Measurements from ENCODE around the gene GBX2. TPM values are rescaled to one million over a fixed set of nuclear protein-coding genes. Genes with fewer than 3 reads are reported as not detected.

Gene GBX2
- total and polyA plus RNA-seq, 2 of the 13 experiments (the other 11 are each of a cell fraction or from before 2014, with no cell fraction given) = not detected

GRCh38 chr2:236167297-236168109 lies 683 bp downstream of the GBX2 start (continued):
- 0 out of 2 replicates have a peak, but pooled peaks have one; percentile 29 for TF ChIP-seq ZFX (CRISPR knock-in tag; IDR thresholded peaks at IDR 0.05; ENCODE audit: low read depth)
- TF ChIP-seq REXO4 (CRISPR knock-in tag; IDR thresholded peaks at IDR 0.05; ENCODE audit: borderline replicate concordance) = no peak
- TF ChIP-seq, protein P1, sequence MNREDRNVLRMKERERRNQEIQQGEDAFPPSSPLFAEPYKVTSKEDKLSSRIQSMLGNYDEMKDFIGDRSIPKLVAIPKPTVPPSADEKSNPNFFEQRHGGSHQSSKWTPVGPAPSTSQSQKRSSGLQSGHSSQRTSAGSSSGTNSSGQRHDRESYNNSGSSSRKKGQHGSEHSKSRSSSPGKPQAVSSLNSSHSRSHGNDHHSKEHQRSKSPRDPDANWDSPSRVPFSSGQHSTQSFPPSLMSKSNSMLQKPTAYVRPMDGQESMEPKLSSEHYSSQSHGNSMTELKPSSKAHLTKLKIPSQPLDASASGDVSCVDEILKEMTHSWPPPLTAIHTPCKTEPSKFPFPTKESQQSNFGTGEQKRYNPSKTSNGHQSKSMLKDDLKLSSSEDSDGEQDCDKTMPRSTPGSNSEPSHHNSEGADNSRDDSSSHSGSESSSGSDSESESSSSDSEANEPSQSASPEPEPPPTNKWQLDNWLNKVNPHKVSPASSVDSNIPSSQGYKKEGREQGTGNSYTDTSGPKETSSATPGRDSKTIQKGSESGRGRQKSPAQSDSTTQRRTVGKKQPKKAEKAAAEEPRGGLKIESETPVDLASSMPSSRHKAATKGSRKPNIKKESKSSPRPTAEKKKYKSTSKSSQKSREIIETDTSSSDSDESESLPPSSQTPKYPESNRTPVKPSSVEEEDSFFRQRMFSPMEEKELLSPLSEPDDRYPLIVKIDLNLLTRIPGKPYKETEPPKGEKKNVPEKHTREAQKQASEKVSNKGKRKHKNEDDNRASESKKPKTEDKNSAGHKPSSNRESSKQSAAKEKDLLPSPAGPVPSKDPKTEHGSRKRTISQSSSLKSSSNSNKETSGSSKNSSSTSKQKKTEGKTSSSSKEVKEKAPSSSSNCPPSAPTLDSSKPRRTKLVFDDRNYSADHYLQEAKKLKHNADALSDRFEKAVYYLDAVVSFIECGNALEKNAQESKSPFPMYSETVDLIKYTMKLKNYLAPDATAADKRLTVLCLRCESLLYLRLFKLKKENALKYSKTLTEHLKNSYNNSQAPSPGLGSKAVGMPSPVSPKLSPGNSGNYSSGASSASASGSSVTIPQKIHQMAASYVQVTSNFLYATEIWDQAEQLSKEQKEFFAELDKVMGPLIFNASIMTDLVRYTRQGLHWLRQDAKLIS (CRISPR knock-in tag; IDR thresholded peaks at IDR 0.05) = no peak
- TF ChIP-seq ONECUT2 (CRISPR knock-in tag; IDR thresholded peaks at IDR 0.05) = no peak
- peak; percentile 50 for TF ChIP-seq RARA (CRISPR knock-in tag; IDR thresholded peaks at IDR 0.05)
- TF ChIP-seq ATF7-NPFF (CRISPR knock-in tag; IDR thresholded peaks at IDR 0.05; ENCODE audit: low read depth) = 0 out of 2 replicates have a peak, but pooled peaks have one; percentile 26
- no peak for TF ChIP-seq CEBPG (CRISPR knock-in tag; IDR thresholded peaks at IDR 0.05)
- TF ChIP-seq ZNF432 (CRISPR knock-in tag; IDR thresholded peaks at IDR 0.05; ENCODE audit: borderline replicate concordance) = no peak
- 0 out of 2 replicates have a peak, but pooled peaks have one; percentile 17 for TF ChIP-seq SAP130 (CRISPR knock-in tag; IDR thresholded peaks at IDR 0.05; ENCODE audit: low read depth)
- TF ChIP-seq RNF2 (conservative IDR thresholded peaks at IDR 0.05; ENCODE audit: low read depth) = peak; percentile 74; the same call in 1 of the 2 replicates
- TF ChIP-seq ZBTB49 (CRISPR knock-in tag; IDR thresholded peaks at IDR 0.05; ENCODE audit: borderline replicate concordance) = no peak
- TF ChIP-seq BORCS8-MEF2B (CRISPR knock-in tag; IDR thresholded peaks at IDR 0.05) = peak; percentile 48; the same call in 1 of the 2 replicates
- TF ChIP-seq SP2 (CRISPR knock-in tag; IDR thresholded peaks at IDR 0.05) = no peak
- 0 out of 2 replicates have a peak, but pooled peaks have one; percentile 37 for TF ChIP-seq ETS1 (CRISPR knock-in tag; IDR thresholded peaks at IDR 0.05)
- peak; percentile 28 for TF ChIP-seq ZNF18 (CRISPR knock-in tag; IDR thresholded peaks at IDR 0.05; ENCODE audit: insufficient replicate concordance)
- TF ChIP-seq ZNF101 (CRISPR knock-in tag; IDR thresholded peaks at IDR 0.05; ENCODE audit: borderline replicate concordance, low read depth) = no peak
- TF ChIP-seq ZNF34 (CRISPR knock-in tag; IDR thresholded peaks at IDR 0.05; ENCODE audit: borderline replicate concordance) = 0 out of 2 replicates have a peak, but pooled peaks have one; percentile 72
- TF ChIP-seq ZNF326 (CRISPR knock-in tag; IDR thresholded peaks at IDR 0.05; ENCODE audit: borderline replicate concordance) = no peak
- no peak for TF ChIP-seq GATAD2A (CRISPR knock-in tag; IDR thresholded peaks at IDR 0.05)
